NCI-H526 (cell line): Measurements from ENCODE around the gene SGCD.

Experiments used
- DNase-seq, 2 experiments: peaks; one replicate each; lab custom pipeline; 2025; lab: John Stamatoyannopoulos, UW

SGCD gene

GRCh38 chr5:156401804-156402203 lies 74.8 kb downstream of the SGCD start:
- DNase-seq: peak in 1 of 2 experiments; percentile 4

- peak; percentile 9 to 35 for DNase-seq
These were observed 75.5 kb downstream of the SGCD start for GRCh38 chr5:156402387-156402921.

DNA sequence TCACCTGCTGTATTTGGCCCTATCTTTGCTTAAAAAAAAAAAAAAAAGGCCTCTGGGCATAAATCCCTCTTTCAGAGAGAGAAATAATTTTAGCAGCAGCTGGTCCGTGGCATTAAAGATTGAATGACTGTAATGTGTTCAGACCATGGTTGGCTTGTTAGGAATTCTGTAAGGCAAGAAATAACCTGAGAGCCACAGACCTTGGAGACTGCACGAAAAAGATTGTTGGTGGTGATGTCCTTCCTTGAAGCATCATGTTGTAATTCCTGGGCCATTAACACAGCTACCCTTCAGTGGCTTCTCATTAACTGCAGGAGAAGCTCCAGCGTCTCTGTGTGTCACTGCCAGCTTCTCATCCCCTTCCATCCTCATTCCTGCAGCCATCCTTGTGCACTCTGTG lies 79.0 kb downstream of the SGCD start:
- DNase-seq: no peak

DNA sequence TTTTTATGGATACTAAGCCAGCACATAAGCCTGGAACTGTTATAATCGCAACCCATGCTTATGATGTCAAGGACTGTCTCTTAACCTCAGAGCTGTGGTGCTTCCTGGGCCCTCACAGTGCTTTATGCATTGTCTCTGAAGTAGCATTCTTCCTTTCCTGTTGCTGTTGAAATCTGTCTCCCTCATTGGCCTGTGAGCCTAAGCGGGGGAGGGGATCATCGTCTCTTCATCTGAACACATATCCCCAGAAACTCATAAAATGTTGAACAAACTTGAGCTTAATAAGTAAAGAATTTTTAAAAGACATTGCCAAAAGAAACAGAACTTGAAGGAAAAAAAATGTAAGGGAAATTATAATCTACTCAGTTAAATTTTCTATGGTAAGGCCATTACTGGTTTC lies 80.3 kb downstream of the SGCD start:
- DNase-seq: no peak

DNA sequence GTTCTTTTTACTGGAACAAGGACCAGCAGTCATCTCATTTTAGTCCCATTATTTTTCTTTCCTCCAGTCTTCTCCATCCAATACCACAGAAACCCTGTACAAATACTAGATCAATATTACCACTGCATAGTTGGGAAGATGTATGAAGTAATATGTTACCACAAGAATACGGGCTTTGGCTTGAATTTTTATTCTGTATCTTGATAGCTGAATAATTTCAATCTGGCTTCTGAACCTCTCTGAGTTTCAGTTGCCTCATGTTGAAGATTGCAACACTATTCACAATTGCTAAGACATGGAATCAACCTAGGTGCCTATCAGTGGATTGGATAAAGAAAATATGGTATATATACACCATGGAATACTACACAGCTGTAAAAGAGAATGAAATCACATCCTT lies 82.9 kb downstream of the SGCD start:
- no peak for DNase-seq

DNA sequence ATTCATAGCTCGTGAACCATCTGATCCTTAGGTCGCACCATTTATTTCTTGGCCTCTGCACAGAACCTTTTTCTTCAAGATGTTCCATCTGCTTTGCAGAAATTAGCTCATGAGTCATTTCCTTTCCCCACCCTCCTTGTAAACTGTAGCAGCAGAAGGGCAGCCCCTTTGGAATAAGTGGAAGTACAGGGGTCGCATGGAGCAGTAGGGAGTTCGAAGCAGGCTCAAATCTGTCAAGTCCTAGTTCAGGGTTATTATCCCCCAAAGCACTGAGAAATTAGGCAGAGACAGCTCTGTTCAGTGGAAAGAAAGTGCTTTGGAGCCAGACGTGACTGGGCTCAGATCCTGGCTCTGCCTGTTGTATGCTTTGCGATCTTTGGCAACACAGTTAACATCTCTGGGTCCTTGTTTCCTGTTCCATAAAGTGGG lies 84.2 kb downstream of the SGCD start:
- DNase-seq: no peak

DNA sequence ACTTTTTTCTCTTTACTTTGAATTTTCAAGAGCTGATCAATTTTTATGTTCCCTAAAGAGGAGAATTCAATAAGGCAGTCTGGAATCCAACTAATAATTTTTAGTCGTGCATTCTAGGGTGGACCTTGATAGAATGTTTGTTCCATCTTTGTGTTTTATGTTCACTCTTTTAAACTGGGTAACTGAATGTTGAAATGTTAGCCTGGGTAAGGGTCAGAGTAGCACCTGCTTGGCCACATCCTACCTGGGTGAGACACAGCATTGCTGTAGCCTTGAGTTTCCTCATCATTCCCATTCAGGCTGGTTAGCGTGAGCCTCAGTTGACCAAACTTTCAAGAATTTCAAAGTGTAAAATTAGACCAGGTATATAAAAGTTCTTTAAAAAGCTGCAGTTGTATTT lies 85.0 kb downstream of the SGCD start:
- no peak for DNase-seq

GRCh38 chr5:156414391-156414790 lies 87.4 kb downstream of the SGCD start:
- DNase-seq: no peak

- DNase-seq: no peak
These were observed 92.7 kb downstream of the SGCD start for GRCh38 chr5:156419661-156420060.

DNA sequence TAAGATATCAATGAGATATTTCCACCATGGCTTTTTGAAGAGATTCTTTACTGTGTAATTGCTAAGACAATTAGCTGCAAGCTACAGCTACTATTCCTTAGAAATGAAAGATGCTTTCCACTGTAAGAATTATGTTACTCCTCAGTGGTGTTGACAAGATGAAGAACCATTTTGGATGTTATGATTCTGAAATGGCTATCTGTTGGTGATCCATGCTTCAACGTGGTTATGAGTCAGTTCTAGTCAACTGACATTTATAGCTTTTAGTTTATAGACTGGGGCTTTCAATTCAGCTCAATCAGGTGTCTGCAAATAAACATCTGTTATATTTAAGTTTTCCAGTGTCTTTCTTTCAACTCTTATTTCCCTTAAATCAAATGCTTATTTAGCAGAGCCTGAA lies 93.7 kb downstream of the SGCD start:
- DNase-seq: no peak

DNA sequence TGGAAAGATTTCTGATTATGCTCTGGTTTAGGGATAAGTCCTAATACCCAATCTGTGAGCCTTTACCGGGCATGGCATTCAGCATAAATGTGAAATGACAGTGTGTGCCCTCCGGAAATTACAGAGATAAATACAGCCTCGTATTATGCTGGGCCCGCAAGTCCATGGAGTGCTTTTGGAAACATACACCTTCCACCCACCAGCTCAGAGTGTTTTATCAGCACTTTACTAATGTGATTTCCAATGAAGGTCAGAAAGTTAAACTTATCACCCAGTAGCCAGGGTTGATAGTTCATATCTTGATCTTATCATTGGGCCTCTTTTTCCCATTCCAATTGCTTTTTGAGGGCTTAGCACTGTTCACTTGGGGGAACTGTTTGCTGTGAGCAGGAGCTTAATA lies 94.8 kb downstream of the SGCD start:
- DNase-seq: no peak

GRCh38 chr5:156423597-156423996 lies 96.6 kb downstream of the SGCD start:
- DNase-seq: no peak

DNA sequence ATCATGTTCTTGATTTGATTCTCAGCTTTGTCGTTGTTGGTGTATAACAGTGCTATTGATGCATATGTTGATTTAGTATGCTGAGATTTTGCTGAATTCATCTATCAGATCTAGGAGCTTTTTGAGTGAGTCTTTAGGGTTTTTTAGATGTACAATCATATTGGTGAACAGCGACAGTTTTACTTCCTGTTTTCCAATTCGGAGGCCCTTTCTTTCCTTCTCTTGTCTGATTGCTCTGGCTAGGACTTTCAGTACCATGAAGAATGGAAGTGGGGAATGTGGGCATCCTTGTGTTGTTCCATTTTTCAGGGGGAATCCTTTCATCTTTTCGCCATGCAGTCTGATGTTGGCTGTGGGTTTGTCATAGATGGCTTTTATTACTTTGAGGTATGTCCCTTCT lies 100.4 kb downstream of the SGCD start:
- DNase-seq: no peak

- DNase-seq: no peak
These were observed 105.2 kb downstream of the SGCD start for GRCh38 chr5:156431956-156432829.

- no peak for DNase-seq
These were observed 105.8 kb downstream of the SGCD start for GRCh38 chr5:156432830-156433105.

DNA sequence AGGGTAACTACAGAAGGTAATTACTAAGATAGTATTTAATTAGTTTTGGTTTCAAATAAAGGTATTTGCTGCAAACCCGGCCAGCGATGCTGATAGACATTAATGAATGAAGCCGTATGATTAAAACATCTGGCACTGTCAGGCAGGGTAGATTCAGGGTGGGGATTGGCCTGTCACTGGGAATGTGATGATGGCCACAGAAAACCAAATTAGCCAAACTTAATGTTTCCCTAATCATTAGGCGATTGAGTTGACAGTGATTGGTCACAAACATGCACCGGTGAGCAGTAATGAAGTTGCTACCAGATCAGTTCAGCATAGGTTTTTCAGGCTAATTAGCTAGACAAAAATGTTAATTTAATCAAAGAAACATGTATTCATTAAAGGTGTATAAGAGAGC lies 107.5 kb downstream of the SGCD start:
- DNase-seq: no peak

DNA sequence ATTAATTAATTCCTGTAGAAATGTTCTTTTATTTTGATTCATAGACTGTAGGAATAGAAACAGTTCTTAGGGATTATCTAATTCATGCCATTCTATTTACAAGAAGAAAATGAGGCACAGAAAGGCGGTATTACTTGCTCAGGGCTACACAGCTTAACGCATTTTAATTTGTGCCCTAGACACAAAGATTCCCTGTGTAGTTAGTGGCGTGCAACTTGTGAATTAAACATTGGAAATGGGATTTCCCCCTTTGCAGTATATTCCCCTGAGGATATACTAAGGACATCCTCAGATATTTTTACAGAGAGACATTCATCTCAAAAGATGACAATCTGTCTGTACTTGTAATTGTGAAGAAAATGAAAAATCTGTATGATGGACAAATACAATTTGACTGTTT lies 108.1 kb downstream of the SGCD start:
- no peak for DNase-seq

DNA sequence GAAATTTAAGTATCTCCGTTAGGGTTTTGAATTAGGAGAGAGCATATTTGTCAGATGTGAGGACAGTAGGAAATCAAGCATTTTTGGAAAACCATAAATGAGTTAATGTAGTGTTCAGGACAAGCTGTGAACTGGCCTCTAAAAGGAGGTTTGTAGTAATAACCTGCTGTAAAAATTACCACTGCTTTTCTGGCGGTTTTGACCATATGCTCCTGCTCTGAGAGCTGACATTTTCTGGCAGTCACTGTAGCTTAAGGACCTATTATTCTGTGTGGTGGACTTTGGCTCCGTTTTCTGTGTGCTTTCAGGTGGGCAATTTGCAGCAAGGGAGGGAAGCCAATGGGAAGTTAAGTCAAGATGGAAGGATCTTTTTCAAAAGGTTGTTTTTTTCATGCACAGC lies 111.1 kb downstream of the SGCD start:
- no peak for DNase-seq

- DNase-seq: no peak
These were observed 117.9 kb downstream of the SGCD start for GRCh38 chr5:156444753-156445291.

DNA sequence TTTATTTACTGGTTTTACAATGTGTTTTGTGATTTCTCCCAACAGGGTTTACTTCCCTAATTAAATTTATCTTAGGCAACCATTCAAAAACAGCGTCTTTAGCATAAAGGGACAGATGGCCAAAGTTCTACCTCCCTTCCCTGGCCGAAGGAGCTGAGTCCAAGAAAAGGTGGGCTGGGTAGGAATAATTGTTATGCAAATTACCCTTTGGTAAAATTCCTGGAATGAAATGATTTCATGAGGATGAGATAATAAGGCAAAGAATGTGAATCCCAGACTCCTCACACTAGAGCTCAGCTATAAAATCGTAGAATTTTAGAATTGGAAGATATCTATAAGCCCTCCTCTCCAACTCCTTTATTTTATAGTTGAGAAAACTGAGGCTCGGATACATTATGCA lies 119.6 kb downstream of the SGCD start:
- no peak for DNase-seq

DNA sequence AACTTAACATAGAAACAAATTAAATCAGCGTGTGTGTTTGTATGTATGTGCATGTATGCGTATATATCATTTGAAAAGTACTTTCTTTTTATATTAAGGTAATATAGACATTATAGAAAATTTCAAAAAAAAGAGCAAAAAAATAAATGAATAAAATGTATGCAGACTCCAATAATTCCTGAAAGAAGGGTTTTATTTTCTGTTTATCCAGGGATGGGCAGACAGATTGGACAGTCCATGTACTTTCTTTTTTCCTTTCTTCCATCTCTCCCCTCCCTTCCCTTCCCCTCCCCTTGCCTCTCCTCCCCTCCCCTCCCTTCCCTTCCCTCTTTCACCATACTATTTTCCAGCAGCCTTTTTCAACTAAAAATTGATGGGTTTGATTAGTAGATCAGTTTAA lies 123.8 kb downstream of the SGCD start:
- DNase-seq: no peak

GRCh38 chr5:156451505-156451904 lies 124.5 kb downstream of the SGCD start:
- DNase-seq: no peak

DNA sequence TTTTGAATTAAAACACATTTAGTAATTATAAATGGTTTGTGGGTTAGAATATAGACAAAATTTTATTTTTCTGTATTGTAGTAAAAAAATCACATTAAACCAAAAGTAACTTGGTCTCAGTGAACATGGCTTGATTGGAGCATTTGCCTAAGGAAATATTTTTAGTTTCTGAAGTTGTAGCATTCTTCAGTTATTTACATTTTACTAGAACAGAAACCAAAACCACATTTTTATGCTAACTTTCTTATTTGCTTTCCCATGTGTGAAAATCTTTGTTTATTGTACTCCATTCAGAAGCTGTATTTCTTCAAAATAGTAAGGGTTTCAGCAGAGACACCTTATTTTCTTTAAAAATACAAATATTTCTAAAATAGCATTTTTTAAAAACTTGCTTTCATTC lies 129.9 kb downstream of the SGCD start:
- no peak for DNase-seq
